ENCODE data around the gene TPK1.

The TPK1 gene

GRCh38 chr7:144517749-144518148 is 318.1 kb downstream of the TPK1 start:
- H3K4me3 ChIP-seq (ENCODE audit: low read depth, low read length), result no peak overlapping the region
- DNase-seq (ENCODE audit: low read depth), result no peak
- no peak for TF ChIP-seq MYC (IDR thresholded peaks at IDR 0.05; ENCODE audit: low read depth, low read length)
- TF ChIP-seq POLR2A (IDR thresholded peaks at IDR 0.05; ENCODE audit: extremely low read depth, insufficient read length), result no peak
- no peak for TF ChIP-seq MAX (IDR thresholded peaks at IDR 0.05; ENCODE audit: low read depth, low read length)

- no peak overlapping the region for H3K4me3 ChIP-seq (ENCODE audit: low read depth, low read length)
- DNase-seq (ENCODE audit: low read depth), result no peak
- TF ChIP-seq CTCF (IDR thresholded peaks at IDR 0.05; ENCODE audit: low read depth, low read length), result no peak
- TF ChIP-seq POLR2A (IDR thresholded peaks at IDR 0.05; ENCODE audit: extremely low read depth, insufficient read length), result no peak
These were observed 318.9 kb downstream of the TPK1 start for GRCh38 chr7:144516729-144517525.

GRCh38 chr7:144513334-144513733 is 322.5 kb downstream of the TPK1 start:
- peak; percentile 59 for DNase-seq (ENCODE audit: low read depth)
- TF ChIP-seq CTCF (IDR thresholded peaks at IDR 0.05; ENCODE audit: low read depth, low read length) (peak; percentile 21), MYC (IDR thresholded peaks at IDR 0.05; ENCODE audit: low read depth, low read length) (no peak), POLR2A (IDR thresholded peaks at IDR 0.05; ENCODE audit: extremely low read depth, insufficient read length) (no peak)
- no peak overlapping the region for H3K4me3 ChIP-seq (ENCODE audit: low read depth, low read length)

- DNase-seq (ENCODE audit: low read depth), result no peak
- TF ChIP-seq MYC (IDR thresholded peaks at IDR 0.05; ENCODE audit: low read depth, low read length) (no peak), MAX (IDR thresholded peaks at IDR 0.05; ENCODE audit: low read depth, low read length) (no peak), POLR2A (IDR thresholded peaks at IDR 0.05; ENCODE audit: extremely low read depth, insufficient read length) (no peak), CTCF (IDR thresholded peaks at IDR 0.05; ENCODE audit: low read depth, low read length) (no peak)
- H3K4me3 ChIP-seq (ENCODE audit: low read depth, low read length), result no peak overlapping the region
These were observed 325.2 kb downstream of the TPK1 start for GRCh38 chr7:144510621-144511020.

- no peak overlapping the region for H3K4me3 ChIP-seq (ENCODE audit: low read depth, low read length)
- DNase-seq (ENCODE audit: low read depth), result no peak
- TF ChIP-seq MAX (IDR thresholded peaks at IDR 0.05; ENCODE audit: low read depth, low read length) (no peak), POLR2A (IDR thresholded peaks at IDR 0.05; ENCODE audit: extremely low read depth, insufficient read length) (no peak), CTCF (IDR thresholded peaks at IDR 0.05; ENCODE audit: low read depth, low read length) (no peak), MYC (IDR thresholded peaks at IDR 0.05; ENCODE audit: low read depth, low read length) (no peak)
These were observed 327.2 kb downstream of the TPK1 start for GRCh38 chr7:144508702-144509101.

- TF ChIP-seq POLR2A (IDR thresholded peaks at IDR 0.05; ENCODE audit: extremely low read depth, insufficient read length) (no peak), CTCF (IDR thresholded peaks at IDR 0.05; ENCODE audit: low read depth, low read length) (no peak), MYC (IDR thresholded peaks at IDR 0.05; ENCODE audit: low read depth, low read length) (no peak), MAX (IDR thresholded peaks at IDR 0.05; ENCODE audit: low read depth, low read length) (no peak)
- H3K4me3 ChIP-seq (ENCODE audit: low read depth, low read length), result no peak overlapping the region
- no peak for DNase-seq (ENCODE audit: low read depth)
These were observed 332.6 kb downstream of the TPK1 start for GRCh38 chr7:144503215-144503614.

All from NB4 (cell line).